ENCODE measurements around the gene NLRC3.

DNA sequence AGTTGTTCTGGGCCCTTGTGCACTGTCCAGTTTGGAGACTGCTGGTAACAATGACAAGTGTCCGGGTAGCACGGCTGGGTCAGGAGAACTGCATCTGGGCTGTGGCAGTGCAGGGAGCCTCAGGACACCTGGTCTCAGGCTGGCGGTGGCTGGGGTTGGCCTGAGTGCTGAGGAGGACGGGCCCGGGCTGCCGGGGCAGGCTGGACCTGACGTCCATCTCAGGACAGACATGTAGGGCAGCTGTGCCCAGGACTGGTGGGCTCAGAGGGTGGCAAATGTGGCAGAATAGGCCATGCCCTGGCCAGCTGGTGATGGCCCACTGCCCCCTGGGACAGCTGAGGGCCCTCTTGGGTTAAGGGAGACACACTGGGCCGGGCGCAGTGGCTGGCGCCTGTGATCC is 4.2 kb upstream of the NLRC3 start:
- no peak for TF ChIP-seq BHLHE40 (IDR thresholded peaks at IDR 0.05; ENCODE audit: borderline replicate concordance)
- TF ChIP-seq SUZ12 (IDR thresholded peaks at IDR 0.05), result no peak
- TF ChIP-seq ELF4 (IDR thresholded peaks at IDR 0.05), result no peak
- TF ChIP-seq SP1 (IDR thresholded peaks at IDR 0.05), result no peak
- no peak for TF ChIP-seq FOXM1 (IDR thresholded peaks at IDR 0.05; ENCODE audit: borderline replicate concordance)
- TF ChIP-seq FOXK2 (IDR thresholded peaks at IDR 0.05), result no peak

All from HEK293T (cell line).